NT2/D1 (cell line): Measurements from ENCODE around the gene CEP112.

Experiments used
- DNase-seq: peaks from one replicate; pipeline ENCODE4 v3.0.0-alpha.2; 2011; ENCODE audit warnings: low read depth, low spot score
- H3K27me3 ChIP-seq: 2 replicates; pipeline ENCODE4 v1.6.0; 2011; ENCODE audit warnings: mild to moderate bottlenecking; ENCODE audit not compliant: insufficient read length, insufficient read depth
- H3K36me3 ChIP-seq: 2 replicates; pipeline ENCODE4 v1.6.1; 2011; ENCODE audit warnings: mild to moderate bottlenecking, low read length, mixed read lengths; ENCODE audit not compliant: insufficient read depth, insufficient read length
- H3K4me1 ChIP-seq: 2 replicates; pipeline ENCODE4 v1.5.1; 2011; ENCODE audit not compliant: insufficient read depth, insufficient read length
- H3K4me3 ChIP-seq: 2 replicates; pipeline ENCODE4 v1.5.1; 2011; ENCODE audit warnings: low read depth; ENCODE audit not compliant: insufficient read length
- H3K9ac ChIP-seq: 2 replicates; pipeline ENCODE4 v1.6.0; 2011; ENCODE audit warnings: low read depth; ENCODE audit not compliant: insufficient read length
- H3K9me3 ChIP-seq: 2 replicates; pipeline ENCODE4 v1.5.1; 2011; ENCODE audit warnings: mild to moderate bottlenecking, low read length; ENCODE audit not compliant: insufficient read depth
- SUZ12 ChIP-seq: IDR thresholded peaks from 2 replicates; pipeline ENCODE4 v1.6.1; 2011; ENCODE audit not compliant: insufficient read length, insufficient read depth; ENCODE audit errors: extremely low read depth
- YY1 ChIP-seq: IDR thresholded peaks from 2 replicates; pipeline ENCODE4 v1.6.1; 2011; ENCODE audit not compliant: insufficient read length, insufficient read depth
- ZNF274 ChIP-seq: IDR thresholded peaks from 2 replicates; pipeline ENCODE4 v1.6.1; 2011; ENCODE audit warnings: mild to moderate bottlenecking, low read depth, low read length

CEP112 gene

DNA sequence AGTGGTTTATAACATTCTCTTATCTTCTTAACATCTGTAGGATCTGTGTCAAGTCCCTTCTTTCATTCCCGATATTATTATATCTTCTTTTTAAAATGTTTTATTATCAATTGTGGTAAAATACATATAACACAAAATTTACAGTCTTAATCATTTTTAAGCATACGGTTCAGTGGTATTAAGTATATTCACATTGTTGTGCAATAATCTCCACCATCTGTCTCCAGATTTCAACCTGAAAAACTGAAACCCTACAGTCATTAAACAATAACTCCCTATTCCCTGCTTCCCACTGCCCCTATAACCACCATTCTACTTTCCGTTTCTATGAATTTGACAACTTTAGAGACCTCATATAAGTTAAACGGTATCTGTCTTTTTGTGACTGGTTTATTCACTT, 45.5 kb downstream of the CEP112 start:
- Histone ChIP-seq H3K36me3 (no peaks in the 10 kb centered on the region), H3K9me3 (no peaks in the 10 kb centered on the region), H3K4me3 (no peak overlapping the region), H3K4me1 (no peaks in the 10 kb centered on the region), H3K27me3 (no peaks in the 10 kb centered on the region), H3K9ac (no peak overlapping the region)
- no peak for TF ChIP-seq YY1
- TF ChIP-seq ZNF274 = no peak
- no peak for TF ChIP-seq SUZ12
- no peak for DNase-seq

DNA sequence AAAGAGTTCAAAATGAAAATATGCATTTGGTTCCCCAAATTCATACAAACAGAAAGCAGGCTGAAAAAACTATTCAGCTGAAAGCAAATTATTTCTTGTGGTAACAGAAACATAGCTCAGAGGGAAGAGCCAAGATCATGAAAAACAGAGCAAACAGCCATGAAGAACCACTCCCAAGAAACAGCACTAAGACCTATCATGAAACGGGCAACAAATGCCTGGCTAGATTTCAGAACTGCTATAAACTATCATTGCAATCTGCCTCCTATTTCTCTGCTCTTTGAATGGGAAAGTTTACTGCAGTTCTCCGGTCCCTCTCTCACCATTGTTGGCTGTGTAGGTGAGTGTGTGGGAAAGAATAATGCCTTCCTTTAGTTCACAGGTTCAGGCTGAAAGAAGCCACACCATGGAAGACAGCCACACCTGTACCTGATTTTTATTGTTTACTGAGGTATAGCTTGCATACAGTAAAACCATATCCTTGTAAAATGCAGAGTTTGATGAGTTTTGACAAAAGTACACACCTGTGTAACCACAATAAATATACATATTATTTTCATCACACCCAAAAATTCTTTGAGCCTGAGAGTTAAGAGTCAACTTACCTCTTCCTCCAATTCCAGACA, 48.2 kb downstream of the CEP112 start:
- no peaks in the 10 kb centered on the region for H3K36me3 ChIP-seq
- TF ChIP-seq ZNF274 (no peak), SUZ12 (no peak), YY1 (no peak)
- no peaks in the 10 kb centered on the region for H3K9me3 ChIP-seq
- H3K4me1 ChIP-seq = no peaks in the 10 kb centered on the region
- H3K4me3 ChIP-seq = no peak overlapping the region
- no peaks in the 10 kb centered on the region for H3K27me3 ChIP-seq
- DNase-seq = no peak
- H3K9ac ChIP-seq = no peak overlapping the region

- Histone ChIP-seq H3K9ac (no peak overlapping the region), H3K4me3 (no peak overlapping the region), H3K27me3 (no peaks in the 10 kb centered on the region), H3K9me3 (no peaks in the 10 kb centered on the region), H3K4me1 (no peaks in the 10 kb centered on the region), H3K36me3 (no peaks in the 10 kb centered on the region)
- TF ChIP-seq SUZ12 (no peak), ZNF274 (no peak)
- DNase-seq = no peak
Measured at GRCh38 chr17:66142428-66142827, 49.5 kb downstream of the CEP112 start.

- Histone ChIP-seq H3K36me3 (no peaks in the 10 kb centered on the region), H3K9me3 (no peaks in the 10 kb centered on the region), H3K27me3 (no peaks in the 10 kb centered on the region), H3K9ac (no peak overlapping the region), H3K4me3 (no peak overlapping the region), H3K4me1 (no peaks in the 10 kb centered on the region)
- no peak for DNase-seq
- no peak for TF ChIP-seq SUZ12
- no peak for TF ChIP-seq ZNF274
- TF ChIP-seq YY1 = no peak
Measured at GRCh38 chr17:66138120-66138519, 53.8 kb downstream of the CEP112 start.

DNA sequence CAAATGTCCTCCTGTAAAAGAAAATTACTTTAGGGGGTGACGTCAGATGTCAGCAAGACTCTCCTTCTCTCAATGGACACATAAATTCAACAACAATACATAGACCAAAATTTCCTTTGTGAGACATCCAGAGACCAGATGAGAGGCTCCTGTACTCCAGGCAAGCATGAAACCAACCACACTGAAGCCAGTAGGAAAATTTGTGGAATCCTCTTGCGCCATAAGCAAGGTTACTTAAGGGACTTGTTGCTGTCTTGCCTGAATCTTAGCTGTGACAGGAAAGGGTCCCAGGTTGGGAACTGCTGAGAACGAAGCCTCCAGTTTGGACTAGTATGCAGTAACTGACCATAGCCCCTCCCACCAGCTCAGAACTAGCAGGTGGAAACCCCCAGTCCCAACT, 56.0 kb downstream of the CEP112 start:
- TF ChIP-seq ZNF274 = no peak
- no peak for TF ChIP-seq SUZ12
- no peak for TF ChIP-seq YY1
- no peak for DNase-seq
- Histone ChIP-seq H3K36me3 (no peaks in the 10 kb centered on the region), H3K9me3 (no peaks in the 10 kb centered on the region), H3K4me1 (no peaks in the 10 kb centered on the region), H3K27me3 (no peaks in the 10 kb centered on the region), H3K9ac (no peak overlapping the region), H3K4me3 (no peak overlapping the region)

DNA sequence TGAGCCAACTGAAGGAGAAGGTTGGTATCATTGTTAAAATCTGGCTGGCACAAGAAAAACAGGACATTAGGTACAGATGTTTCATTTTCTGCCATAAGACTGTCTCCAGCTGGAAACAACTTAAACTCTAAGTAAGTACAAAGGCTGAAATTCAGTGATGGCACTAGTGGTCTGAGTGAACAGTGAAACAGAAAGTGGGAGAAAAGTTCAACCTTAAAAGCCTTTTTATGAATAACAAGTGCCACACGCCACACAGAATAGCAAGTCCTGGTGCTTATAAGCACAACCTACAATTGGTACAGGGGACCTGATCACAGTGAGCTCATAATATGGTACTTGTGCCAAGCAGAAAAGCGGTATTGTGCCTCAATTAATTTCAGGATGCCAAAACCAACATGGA, 56.7 kb downstream of the CEP112 start:
- no peak for TF ChIP-seq SUZ12
- no peak for TF ChIP-seq ZNF274
- no peak for TF ChIP-seq YY1
- no peaks in the 10 kb centered on the region for H3K36me3 ChIP-seq
- no peaks in the 10 kb centered on the region for H3K9me3 ChIP-seq
- H3K27me3 ChIP-seq = no peaks in the 10 kb centered on the region
- no peaks in the 10 kb centered on the region for H3K4me1 ChIP-seq
- DNase-seq = no peak
- no peak overlapping the region for H3K9ac ChIP-seq
- H3K4me3 ChIP-seq = no peak overlapping the region

DNA sequence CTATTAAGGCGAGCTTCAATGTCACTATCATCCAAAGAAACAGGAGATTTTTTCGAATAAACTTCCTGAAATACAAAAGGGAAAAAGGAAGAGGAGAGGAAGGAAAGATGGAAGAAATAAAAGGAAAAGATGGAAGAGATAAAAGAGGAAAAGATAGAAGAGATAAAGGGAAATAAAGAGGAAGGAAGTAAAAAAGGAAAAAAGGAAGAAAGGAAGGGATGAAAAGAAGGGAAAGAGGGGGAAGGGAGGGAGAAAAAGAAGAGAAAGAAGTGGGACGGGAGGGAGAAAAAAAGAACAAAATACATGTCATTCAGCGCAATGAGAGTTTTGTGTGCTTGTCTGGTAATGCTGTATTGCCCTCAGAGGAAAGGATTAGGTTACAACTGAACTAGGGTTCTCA, 62.2 kb downstream of the CEP112 start:
- Histone ChIP-seq H3K36me3 (no peaks in the 10 kb centered on the region), H3K9ac (no peak overlapping the region), H3K4me3 (no peak overlapping the region), H3K4me1 (no peaks in the 10 kb centered on the region), H3K27me3 (no peaks in the 10 kb centered on the region), H3K9me3 (no peaks in the 10 kb centered on the region)
- TF ChIP-seq SUZ12 (no peak), ZNF274 (no peak), YY1 (no peak)
- no peak for DNase-seq
